ENCODE results near the gene ZDHHC20. TPM values are rescaled to one million over a fixed set of nuclear protein-coding genes. Genes with fewer than 3 reads are reported as not detected.

ZDHHC20 gene
- total and polyA plus RNA-seq, 8 donors = 93.2 to 123 (median 114) TPM

DNA sequence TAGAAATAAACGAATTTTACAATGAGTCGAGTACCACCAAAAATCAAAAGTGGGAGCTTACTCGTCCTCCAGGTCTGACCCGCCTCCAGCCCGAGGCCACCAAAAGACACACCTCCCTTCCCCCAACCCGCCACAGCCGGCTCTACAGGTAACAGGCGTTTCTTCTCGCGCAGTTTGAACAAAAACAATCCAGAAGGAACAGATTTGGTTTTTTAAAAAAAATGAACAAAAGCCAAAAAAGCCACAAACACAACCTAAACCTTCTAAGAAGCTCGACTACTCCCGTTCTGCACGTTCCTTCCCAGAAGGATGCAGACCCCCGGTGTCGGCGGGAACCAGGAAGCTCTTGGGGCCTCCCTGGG lies 671 bp downstream of the ZDHHC20 start:
- no peaks in the 10 kb centered on the region for H3K36me3 ChIP-seq
- H3K4me3 ChIP-seq = peak overlapping the region; percentile 78 to 99
- ATAC-seq (peak; percentile 70), DNase-seq (peak in 3 of 4 donors; percentile 47 to 87 (median 75))
- no peaks in the 10 kb centered on the region for H3K9me3 ChIP-seq
- TF ChIP-seq, protein P1, sequence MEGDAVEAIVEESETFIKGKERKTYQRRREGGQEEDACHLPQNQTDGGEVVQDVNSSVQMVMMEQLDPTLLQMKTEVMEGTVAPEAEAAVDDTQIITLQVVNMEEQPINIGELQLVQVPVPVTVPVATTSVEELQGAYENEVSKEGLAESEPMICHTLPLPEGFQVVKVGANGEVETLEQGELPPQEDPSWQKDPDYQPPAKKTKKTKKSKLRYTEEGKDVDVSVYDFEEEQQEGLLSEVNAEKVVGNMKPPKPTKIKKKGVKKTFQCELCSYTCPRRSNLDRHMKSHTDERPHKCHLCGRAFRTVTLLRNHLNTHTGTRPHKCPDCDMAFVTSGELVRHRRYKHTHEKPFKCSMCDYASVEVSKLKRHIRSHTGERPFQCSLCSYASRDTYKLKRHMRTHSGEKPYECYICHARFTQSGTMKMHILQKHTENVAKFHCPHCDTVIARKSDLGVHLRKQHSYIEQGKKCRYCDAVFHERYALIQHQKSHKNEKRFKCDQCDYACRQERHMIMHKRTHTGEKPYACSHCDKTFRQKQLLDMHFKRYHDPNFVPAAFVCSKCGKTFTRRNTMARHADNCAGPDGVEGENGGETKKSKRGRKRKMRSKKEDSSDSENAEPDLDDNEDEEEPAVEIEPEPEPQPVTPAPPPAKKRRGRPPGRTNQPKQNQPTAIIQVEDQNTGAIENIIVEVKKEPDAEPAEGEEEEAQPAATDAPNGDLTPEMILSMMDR (IDR thresholded peaks at IDR 0.05) = no peak
- peak overlapping the region; percentile 94 to 98 for H3K27ac ChIP-seq
- no peaks in the 10 kb centered on the region for H3K27me3 ChIP-seq
- intact Hi-C loops (cut with DNase I) = no loop called here
- peaks cover 5 to 38% of the 10 kb centered on the region in 2 donors for H3K4me1 ChIP-seq

DNA sequence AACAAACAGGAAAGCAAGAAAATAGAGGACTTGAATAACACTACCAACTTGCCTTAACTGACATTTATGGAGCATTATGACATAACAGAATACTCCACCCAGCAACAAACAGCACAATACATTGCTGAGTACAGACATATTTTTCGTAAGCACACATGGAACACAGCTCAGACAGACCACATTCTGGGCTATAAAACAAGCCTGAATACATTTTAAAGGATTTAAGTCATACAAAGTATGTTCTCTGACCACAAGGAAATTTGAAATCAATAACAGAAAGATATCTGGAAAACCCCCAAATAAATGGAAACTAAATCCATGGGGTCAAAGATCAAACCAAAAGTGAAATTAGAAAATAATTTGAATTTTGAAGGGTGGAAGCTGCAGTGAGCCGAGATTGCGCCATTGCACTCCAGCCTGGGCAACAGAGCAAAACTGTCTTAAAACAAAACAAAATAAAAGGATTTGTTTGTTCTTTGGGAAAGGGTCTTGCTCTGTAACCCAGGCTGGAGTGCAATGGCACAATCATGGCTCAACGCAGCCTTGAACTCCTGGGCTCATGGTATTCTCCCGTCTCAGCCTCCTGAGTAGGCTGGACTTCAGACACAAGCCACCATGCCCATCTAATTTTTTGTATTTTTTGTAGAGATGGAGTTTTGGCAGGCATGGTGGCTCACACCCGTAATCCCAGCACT lies 5.6 kb downstream of the ZDHHC20 start:
- Histone ChIP-seq H3K36me3 (no peaks in the 10 kb centered on the region), H3K4me1 (peaks cover 5 to 80% of the 10 kb centered on the region in 2 donors), H3K4me3 (no peak overlapping the region), H3K9me3 (no peaks in the 10 kb centered on the region), H3K27ac (peak overlapping the region in 1 of 2 donors; percentile 50), H3K27me3 (no peaks in the 10 kb centered on the region)
- DNase-seq = no peak
- peak; percentile 52 for ATAC-seq
- TF ChIP-seq, protein P1 (IDR thresholded peaks at IDR 0.05) = no peak
- intact Hi-C loops (cut with DNase I) = no loop called here

DNA sequence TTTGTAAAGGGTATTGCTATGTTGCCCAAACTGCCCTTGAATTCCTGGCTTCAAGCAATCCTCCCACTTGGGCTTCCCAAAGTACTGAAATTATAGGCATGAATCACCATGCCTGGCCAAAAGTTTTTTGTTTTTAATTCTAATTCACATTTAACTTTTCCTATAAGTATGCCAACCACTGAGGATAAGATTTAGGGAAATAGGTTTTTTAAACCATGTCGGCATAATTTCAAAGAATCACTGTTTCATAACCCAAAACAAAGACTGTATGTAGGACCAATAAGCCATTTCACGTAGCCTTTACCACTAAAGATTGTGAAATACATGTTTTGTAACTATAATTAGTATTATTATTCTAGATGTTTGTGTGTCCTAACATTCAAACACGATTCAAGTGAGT lies 8.2 kb downstream of the ZDHHC20 start:
- Histone ChIP-seq H3K9me3 (no peaks in the 10 kb centered on the region), H3K27me3 (no peaks in the 10 kb centered on the region), H3K4me1 (peaks cover 0 to 70% of the 10 kb centered on the region in 2 donors), H3K36me3 (no peaks in the 10 kb centered on the region), H3K27ac (peak overlapping the region in 1 of 2 donors; percentile 61), H3K4me3 (no peak overlapping the region)
- no peak for DNase-seq
- ATAC-seq = no peak
- intact Hi-C loops (cut with DNase I) = no loop called here
- TF ChIP-seq, protein P1 (IDR thresholded peaks at IDR 0.05) = no peak

DNA sequence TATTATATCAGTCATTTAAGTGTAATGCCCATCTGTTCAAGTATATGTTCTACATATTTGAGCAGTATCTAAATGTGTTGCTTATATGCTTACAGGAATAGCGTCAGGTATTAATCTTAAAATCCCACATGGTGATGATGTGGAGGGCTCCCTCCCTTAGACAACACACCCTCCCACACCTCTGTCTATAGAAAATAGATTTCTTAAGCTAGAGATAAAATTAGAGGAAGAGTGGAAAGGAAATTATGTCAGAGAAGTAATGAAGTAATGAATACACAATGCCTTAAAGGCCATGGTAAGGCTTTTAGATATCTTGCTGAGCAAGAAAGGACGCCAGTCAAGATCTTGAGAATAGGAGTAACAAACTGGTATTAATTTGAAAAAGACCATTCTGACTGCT lies 12.4 kb downstream of the ZDHHC20 start:
- intact Hi-C loops (cut with DNase I) = no loop called here
- Histone ChIP-seq H3K27ac (peak overlapping the region in 1 of 2 donors; percentile 18), H3K27me3 (no peaks in the 10 kb centered on the region), H3K4me1 (peaks cover 0 to 65% of the 10 kb centered on the region in 2 donors), H3K36me3 (no peaks in the 10 kb centered on the region), H3K4me3 (no peak overlapping the region), H3K9me3 (no peaks in the 10 kb centered on the region)
- DNase-seq (no peak), ATAC-seq (no peak)
- TF ChIP-seq, protein P1 (IDR thresholded peaks at IDR 0.05) = no peak

DNA sequence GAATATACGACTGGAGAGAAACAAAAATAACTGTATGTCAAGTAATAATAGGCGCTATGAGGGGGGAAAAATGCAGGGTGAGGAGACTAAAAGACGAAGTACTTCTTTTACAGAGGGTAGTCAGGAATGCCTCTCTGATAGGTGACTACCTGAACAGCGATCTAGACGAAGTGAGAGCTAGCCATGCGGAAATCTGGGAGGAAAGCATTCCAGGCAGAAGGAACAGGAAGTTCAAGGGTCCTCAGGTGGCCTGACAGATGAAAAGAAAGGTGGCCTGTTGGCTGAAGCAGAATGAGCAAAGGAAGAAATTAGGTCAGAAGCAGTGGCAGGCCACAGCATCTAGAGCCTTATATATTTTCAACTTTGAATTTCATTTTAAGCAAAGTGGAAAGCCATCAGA lies 13.3 kb downstream of the ZDHHC20 start:
- H3K9me3 ChIP-seq = no peaks in the 10 kb centered on the region
- intact Hi-C loops (cut with DNase I) = no loop called here
- no peak overlapping the region for H3K4me3 ChIP-seq
- no peaks in the 10 kb centered on the region for H3K36me3 ChIP-seq
- H3K27me3 ChIP-seq = no peaks in the 10 kb centered on the region
- no peak for DNase-seq
- H3K4me1 ChIP-seq = peaks cover 0 to 60% of the 10 kb centered on the region in 2 donors
- TF ChIP-seq, protein P1 (IDR thresholded peaks at IDR 0.05) = no peak
- ATAC-seq = peak; percentile 60
- H3K27ac ChIP-seq = no peak overlapping the region
